MM.1S (cell line): ENCODE results near the gene SLC39A12.

ENCODE experiments used
- DNase-seq: peaks from one replicate; pipeline ENCODE4 v3.0.0-alpha.2; 2015
- H2AFZ ChIP-seq: fragments of 300-600 bp; sonication (generic); 2 replicates; pipeline ENCODE4 v1.6.0; 2016; ENCODE audit warnings: antibody characterized with exemption, low read length
- H3F3A ChIP-seq: fragments of 300-600 bp; sonication (generic); 2 replicates; pipeline ENCODE4 v1.6.1; 2016; ENCODE audit warnings: mild to moderate bottlenecking, antibody characterized with exemption, low read length, moderate library complexity, mixed read lengths; ENCODE audit not compliant: insufficient read depth
- H3K27ac ChIP-seq: fragments of 300-600 bp; sonication (generic); 2 replicates; pipeline ENCODE4 v1.5.1; 2016; ENCODE audit warnings: mild to moderate bottlenecking, low read length
- H3K27me3 ChIP-seq: fragments of 300-600 bp; sonication (generic); replicated peaks from 2 replicates; pipeline ENCODE4 v1.6.0; 2016; ENCODE audit warnings: low read length; ENCODE audit not compliant: insufficient read depth
- H3K36me3 ChIP-seq: fragments of 300-600 bp; sonication (generic); replicated peaks from 2 replicates; pipeline ENCODE4 v1.6.1; 2016; ENCODE audit warnings: mild to moderate bottlenecking, low read length, mixed read lengths; ENCODE audit not compliant: insufficient read depth
- H3K4me1 ChIP-seq: fragments of 300-600 bp; sonication (generic); 2 replicates; pipeline ENCODE4 v1.6.1; 2016; ENCODE audit warnings: low read length, mixed read lengths
- H3K4me2 ChIP-seq: fragments of 300-600 bp; sonication (generic); 2 replicates; pipeline ENCODE4 v1.6.0; 2016; ENCODE audit warnings: low read depth, low read length
- H3K4me3 ChIP-seq: fragments of 300-600 bp; sonication (generic); 2 replicates; pipeline ENCODE4 v1.5.1; 2016; ENCODE audit warnings: low read length, mixed read lengths
- H3K79me2 ChIP-seq: fragments of 300-600 bp; sonication (generic); 2 replicates; pipeline ENCODE4 v1.6.1; 2016; ENCODE audit warnings: mixed run types, low read length, mixed read lengths
- H3K9ac ChIP-seq: fragments of 300-600 bp; sonication (generic); 2 replicates; pipeline ENCODE4 v1.6.1; 2016; ENCODE audit warnings: low read length, mixed read lengths
- H3K9me2 ChIP-seq: fragments of 300-600 bp; sonication (generic); replicated peaks from 2 replicates; pipeline ENCODE4 v1.6.1; 2016; ENCODE audit warnings: mild to moderate bottlenecking, low read length, mixed read lengths; ENCODE audit not compliant: insufficient read depth
- H3K9me3 ChIP-seq: fragments of 300-600 bp; sonication (generic); replicated peaks from 2 replicates; pipeline ENCODE4 v1.6.1; 2016; ENCODE audit warnings: mild to moderate bottlenecking, low read length, mixed read lengths; ENCODE audit not compliant: insufficient read depth
- H4K20me1 ChIP-seq: fragments of 300-600 bp; sonication (generic); 2 replicates; pipeline ENCODE4 v1.6.1; 2016; ENCODE audit warnings: mild to moderate bottlenecking, low read length, moderate library complexity, mixed read lengths; ENCODE audit not compliant: insufficient read depth
- CTCF ChIP-seq: fragments of 300-600 bp; sonication (generic); IDR thresholded peaks from 2 replicates; pipeline ENCODE4 v1.5.1; 2016; ENCODE audit warnings: antibody characterized with exemption, low read length, mixed read lengths
- EZH2 ChIP-seq: fragments of 300-600 bp; sonication (generic); optimal IDR thresholded peaks from 2 replicates; pipeline ENCODE3; 2017; ENCODE audit warnings: low read depth, mild to moderate bottlenecking, antibody characterized with exemption, low read length, mixed read lengths
- EZH2phosphoT487 ChIP-seq: fragments of 300-600 bp; sonication (generic); IDR thresholded peaks from 2 replicates; pipeline ENCODE4 v1.6.1; 2018; ENCODE audit warnings: antibody characterized with exemption, low read length

SLC39A12 gene

GRCh38 chr10:18056583-18056982 is 104.9 kb downstream of the SLC39A12 start:
- no peaks in the 10 kb centered on the region for H4K20me1 ChIP-seq

GRCh38 chr10:18059826-18060559 is 108.3 kb downstream of the SLC39A12 start:
- Histone ChIP-seq H3K27me3 (no peaks in the 10 kb centered on the region), H3K36me3 (no peaks in the 10 kb centered on the region), H3K27ac (no peak overlapping the region), H3K4me1 (no peaks in the 10 kb centered on the region), H3K4me3 (no peak overlapping the region), H3K79me2 (no peaks in the 10 kb centered on the region), H4K20me1 (no peaks in the 10 kb centered on the region), H3F3A (no peaks in the 10 kb centered on the region), H3K4me2 (no peak overlapping the region), H3K9me2 (no peaks in the 10 kb centered on the region), H2AFZ (no peak overlapping the region), H3K9ac (no peak overlapping the region), H3K9me3 (no peaks in the 10 kb centered on the region)
- no peak for DNase-seq
- TF ChIP-seq EZH2 (no peak), CTCF (no peak), EZH2phosphoT487 (no peak)

More at GRCh38 chr10:18056583-18056982, 104.9 kb downstream of the SLC39A12 start:
- Histone ChIP-seq H3F3A (no peaks in the 10 kb centered on the region), H3K9me3 (no peaks in the 10 kb centered on the region), H3K9ac (no peak overlapping the region), H3K27ac (no peak overlapping the region), H2AFZ (no peak overlapping the region), H3K4me1 (no peaks in the 10 kb centered on the region), H3K27me3 (no peaks in the 10 kb centered on the region), H3K79me2 (no peaks in the 10 kb centered on the region), H3K36me3 (no peaks in the 10 kb centered on the region), H3K4me3 (no peak overlapping the region), H3K4me2 (no peak overlapping the region), H3K9me2 (no peaks in the 10 kb centered on the region)
- no peak for DNase-seq
- TF ChIP-seq CTCF (no peak), EZH2 (no peak), EZH2phosphoT487 (no peak)

GRCh38 chr10:18066947-18067346 is 115.2 kb downstream of the SLC39A12 start:
- no peaks in the 10 kb centered on the region for H3F3A ChIP-seq
- H3K4me2 ChIP-seq = no peak overlapping the region
- no peaks in the 10 kb centered on the region for H3K36me3 ChIP-seq
- no peak for TF ChIP-seq EZH2
- TF ChIP-seq CTCF = no peak
- TF ChIP-seq EZH2phosphoT487 = no peak
- H2AFZ ChIP-seq = no peak overlapping the region
- no peaks in the 10 kb centered on the region for H4K20me1 ChIP-seq
- H3K9ac ChIP-seq = no peak overlapping the region
- no peak overlapping the region for H3K4me3 ChIP-seq
- H3K4me1 ChIP-seq = no peaks in the 10 kb centered on the region
- H3K27ac ChIP-seq = no peak overlapping the region
- no peak for DNase-seq
- H3K9me3 ChIP-seq = no peaks in the 10 kb centered on the region
- no peaks in the 10 kb centered on the region for H3K79me2 ChIP-seq
- H3K27me3 ChIP-seq = no peaks in the 10 kb centered on the region
- no peaks in the 10 kb centered on the region for H3K9me2 ChIP-seq
